Activated T-helper 2 cell treated with anti-CD3 and anti-CD28 coated beads, Interferon-gamma antibody, Interleukin-2, Interleukin-4, amounts not matched to agents 10 μg/mL and 5 μg/mL and 100 μg/mL, durations not matched to agents 14 hours and 24 hours and 36 hours (primary cell): ENCODE data around the gene ARHGAP22. TPM values are rescaled to one million over a fixed set of nuclear protein-coding genes. Genes with fewer than 3 reads are reported as not detected.

Experiments
- DNase-seq: peaks from one replicate; pipeline ENCODE4 v3.0.0; 2021; ENCODE audit warnings: low spot score
- H3K27ac Mint-ChIP-seq: one replicate; pipeline ENCODE4 v1.8.0; 2021; ENCODE audit warnings: mixed read lengths
- H3K27me3 Mint-ChIP-seq: one replicate; pipeline ENCODE4 v1.8.0; 2021; ENCODE audit warnings: low read depth, mixed read lengths
- H3K36me3 Mint-ChIP-seq: one replicate; pipeline ENCODE4 v1.8.0; 2021; ENCODE audit warnings: low read depth, mixed read lengths
- H3K4me1 Mint-ChIP-seq: one replicate; pipeline ENCODE4 v1.8.0; 2021; ENCODE audit warnings: low read depth, mixed read lengths
- H3K4me3 Mint-ChIP-seq: one replicate; pipeline ENCODE4 v1.8.0; 2021; ENCODE audit warnings: low read depth, mild to moderate bottlenecking, moderate library complexity, mixed read lengths
- H3K9me3 Mint-ChIP-seq: one replicate; pipeline ENCODE4 v1.8.0; 2021; ENCODE audit warnings: mixed read lengths
- intact Hi-C: fragments of 100-400 bp; cut with micrococcal nuclease; formaldehyde crosslinking; loops from one replicate; pipeline ENCODE4 v1.15.1; 2023
- total RNA-seq: library from RNA; stranded (reverse); gene quantifications from 2 replicates; pipeline ENCODE4 v1.2.3, GENCODE V29; 2022

Gene ARHGAP22
- total RNA-seq, 1 donor from 2014 or later, result 0.43 TPM

DNA sequence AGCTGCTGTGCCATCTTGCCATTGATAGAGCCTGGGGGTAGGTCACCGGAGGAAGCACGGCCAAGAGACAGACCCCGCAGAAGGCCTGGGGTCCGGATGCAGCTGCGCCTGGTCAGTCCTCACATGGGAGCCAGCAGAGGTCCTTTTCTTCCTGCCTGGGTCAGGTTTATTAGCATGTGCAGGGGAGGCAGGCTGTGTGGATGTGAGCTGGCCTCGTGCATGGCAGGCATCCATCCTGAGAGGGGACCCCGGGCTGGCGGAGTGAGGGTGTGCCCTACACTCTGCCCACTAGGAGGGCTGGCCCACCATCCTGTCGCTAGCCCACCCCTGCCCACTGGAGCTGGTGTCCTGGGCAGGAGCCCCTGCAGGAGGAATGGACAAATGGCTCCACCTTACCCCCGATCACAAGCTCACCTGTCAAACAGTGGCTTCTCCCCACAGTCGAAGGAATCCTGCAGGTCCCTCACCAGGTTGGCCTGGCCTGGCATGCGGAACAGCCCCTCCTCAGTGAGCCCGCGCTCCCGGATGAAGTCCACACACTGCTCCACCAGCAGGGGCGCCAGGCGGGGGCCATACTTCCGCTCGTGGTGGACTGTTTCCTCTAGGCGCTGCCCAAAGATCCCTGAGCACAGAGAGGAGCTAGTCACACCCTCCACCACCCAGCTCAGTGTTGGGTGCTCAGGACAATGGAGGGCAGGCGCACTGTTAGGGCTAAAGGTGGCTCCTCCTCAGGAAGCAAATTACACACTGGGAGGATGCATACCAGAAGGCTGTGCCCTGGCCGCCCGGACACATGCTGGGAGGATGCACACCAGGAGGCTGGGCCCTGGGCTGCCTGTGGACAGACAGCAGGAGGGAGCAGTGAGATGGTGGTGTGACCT lies 145.4 kb downstream of the ARHGAP22 start:
- H3K27me3 Mint-ChIP-seq, result no peaks in the 10 kb centered on the region
- no peak for DNase-seq
- H3K9me3 Mint-ChIP-seq, result no peaks in the 10 kb centered on the region
- no peak overlapping the region for H3K4me3 Mint-ChIP-seq
- H3K36me3 Mint-ChIP-seq, result no peaks in the 10 kb centered on the region
- no peak overlapping the region for H3K27ac Mint-ChIP-seq
- no peaks in the 10 kb centered on the region for H3K4me1 Mint-ChIP-seq
- intact Hi-C loops, result loop anchor here (2.0 kb wide), 1 partner anchor 17 kb away; no protein-coding TSS in a partner anchor

DNA sequence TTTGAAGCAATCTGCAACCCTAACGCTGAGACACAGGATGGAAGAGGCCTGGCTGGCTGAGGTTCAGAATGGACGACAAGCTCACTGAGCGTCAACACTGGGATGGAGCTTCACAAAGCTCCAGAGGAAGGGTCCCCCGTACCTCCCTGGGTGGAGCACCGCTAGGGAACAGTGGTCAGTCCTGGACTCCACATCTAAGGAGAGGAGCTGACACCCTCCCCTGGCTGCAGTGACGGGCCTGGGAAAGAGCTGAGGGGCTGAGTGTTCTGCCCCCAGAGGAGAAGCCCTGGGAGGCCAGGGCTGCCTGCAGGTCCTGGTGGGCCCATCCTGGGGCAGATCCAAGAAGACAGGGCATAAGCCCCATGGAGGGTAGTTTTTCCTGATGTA lies 146.2 kb downstream of the ARHGAP22 start:
- intact Hi-C loops, result no loop called here
- H3K27ac Mint-ChIP-seq, result no peak overlapping the region
- no peaks in the 10 kb centered on the region for H3K27me3 Mint-ChIP-seq
- no peaks in the 10 kb centered on the region for H3K36me3 Mint-ChIP-seq
- H3K4me3 Mint-ChIP-seq, result no peak overlapping the region
- no peak for DNase-seq
- H3K9me3 Mint-ChIP-seq, result no peaks in the 10 kb centered on the region
- H3K4me1 Mint-ChIP-seq, result no peaks in the 10 kb centered on the region

DNA sequence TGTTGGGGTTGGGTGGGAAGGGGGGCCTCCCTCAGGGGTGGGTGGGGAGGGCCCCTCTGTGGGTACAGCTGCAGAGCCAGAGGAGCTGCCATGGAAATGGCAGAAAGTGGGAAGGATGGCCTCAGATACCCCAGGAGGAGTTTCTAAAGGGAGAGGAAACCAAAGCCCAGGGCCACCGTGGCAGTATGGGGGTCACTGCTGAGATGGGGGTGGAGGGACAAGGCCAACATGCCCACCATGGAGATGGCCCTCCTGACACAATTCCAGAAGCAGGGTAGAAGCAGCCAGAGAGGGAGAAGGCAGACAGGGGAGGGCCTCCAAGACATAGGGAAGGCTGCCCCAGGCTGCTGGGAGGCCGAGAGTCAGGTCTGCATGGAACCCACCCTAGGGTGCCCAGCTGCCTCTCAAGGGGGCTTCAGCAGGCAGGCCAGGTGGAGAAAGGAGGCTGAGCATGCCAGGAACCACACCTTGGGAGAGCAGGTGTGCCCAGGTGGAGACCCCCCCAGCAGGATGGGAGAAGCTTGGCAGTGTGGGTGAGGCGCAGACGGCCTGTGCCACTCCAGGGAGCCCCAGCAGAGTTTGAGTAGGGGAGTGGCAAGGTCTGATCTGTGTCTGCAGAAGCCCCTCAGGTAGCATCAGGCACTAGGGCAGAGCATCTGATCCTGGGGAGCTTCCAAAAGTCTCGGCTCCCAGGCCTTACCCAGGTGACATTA lies 146.8 kb downstream of the ARHGAP22 start:
- no peaks in the 10 kb centered on the region for H3K4me1 Mint-ChIP-seq
- H3K27me3 Mint-ChIP-seq, result no peaks in the 10 kb centered on the region
- intact Hi-C loops, result no loop called here
- H3K4me3 Mint-ChIP-seq, result no peak overlapping the region
- H3K9me3 Mint-ChIP-seq, result no peaks in the 10 kb centered on the region
- H3K36me3 Mint-ChIP-seq, result no peaks in the 10 kb centered on the region
- no peak overlapping the region for H3K27ac Mint-ChIP-seq
- DNase-seq, result no peak

DNA sequence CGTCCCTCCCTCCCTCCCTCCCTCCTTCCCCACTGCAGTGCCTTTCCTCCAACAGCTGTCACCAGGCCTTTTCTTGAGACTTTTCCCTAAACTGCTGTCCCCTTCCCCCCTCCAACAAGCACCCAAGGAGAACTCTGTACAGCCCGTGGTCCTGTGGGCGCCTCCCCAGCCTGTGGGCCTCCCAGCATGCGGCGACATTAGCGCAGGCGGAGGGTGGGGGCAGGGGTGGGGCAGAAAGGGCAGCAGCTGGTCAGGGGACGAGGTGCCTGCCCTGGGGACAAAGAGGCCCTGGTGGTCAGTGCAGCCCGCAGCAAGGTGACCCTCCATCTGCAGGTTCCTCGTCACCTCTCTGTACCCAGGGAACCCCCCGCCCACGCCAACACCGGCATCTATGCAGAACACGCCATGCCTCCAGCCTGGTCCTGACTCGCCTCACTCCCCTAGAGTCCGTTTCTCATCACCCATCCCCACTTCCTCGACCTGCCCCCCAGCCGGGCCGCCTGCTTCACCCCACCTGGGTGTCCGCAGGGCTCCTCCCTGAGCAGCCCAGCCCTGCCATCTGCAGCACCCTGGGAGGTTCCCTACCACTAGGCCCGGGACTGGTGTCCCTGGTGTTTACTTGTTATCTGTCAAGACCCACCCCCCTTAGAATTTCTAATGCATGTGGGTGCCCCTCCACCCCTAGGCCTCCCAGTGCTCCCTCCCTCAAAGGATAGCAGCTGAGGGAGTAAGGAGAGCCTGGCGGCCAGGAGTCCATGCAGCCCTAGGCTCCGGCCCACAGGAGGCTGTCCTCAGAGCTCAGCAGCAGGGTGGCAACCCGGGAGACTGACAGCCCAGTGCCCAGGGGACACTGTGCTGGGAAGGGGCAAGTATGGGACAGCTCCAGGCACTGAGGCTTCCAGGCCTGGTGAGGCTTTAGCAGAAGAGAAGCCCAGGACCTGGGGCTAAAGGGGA lies 147.8 kb downstream of the ARHGAP22 start:
- no peaks in the 10 kb centered on the region for H3K27me3 Mint-ChIP-seq
- no peak for DNase-seq
- H3K27ac Mint-ChIP-seq, result no peak overlapping the region
- intact Hi-C loops, result no loop called here
- no peaks in the 10 kb centered on the region for H3K36me3 Mint-ChIP-seq
- no peak overlapping the region for H3K4me3 Mint-ChIP-seq
- H3K9me3 Mint-ChIP-seq, result no peaks in the 10 kb centered on the region
- no peaks in the 10 kb centered on the region for H3K4me1 Mint-ChIP-seq

DNA sequence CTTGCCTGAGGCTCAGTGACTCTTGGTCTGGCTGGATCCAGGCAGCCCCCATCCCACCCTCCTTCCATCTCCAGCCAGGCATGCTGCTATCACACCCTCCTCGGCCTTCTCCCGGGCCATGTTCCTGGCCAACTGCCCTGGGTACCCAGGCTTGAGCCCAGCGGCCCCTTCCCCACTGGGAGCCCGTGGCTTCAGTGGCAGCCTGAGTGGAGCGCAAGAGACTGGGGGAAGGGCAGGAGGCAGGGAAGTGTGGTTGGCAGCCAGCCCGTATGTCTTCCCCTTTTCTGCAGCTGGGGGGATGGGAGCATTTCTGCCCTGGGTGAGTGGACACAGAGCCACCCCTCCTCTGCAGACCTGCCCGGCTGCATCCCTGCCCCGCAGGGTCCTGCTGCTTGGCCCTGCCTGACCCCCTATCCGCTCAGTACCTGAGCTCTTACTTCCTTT lies 148.5 kb downstream of the ARHGAP22 start:
- intact Hi-C loops, result no loop called here
- no peak for DNase-seq
- H3K4me1 Mint-ChIP-seq, result no peaks in the 10 kb centered on the region
- no peaks in the 10 kb centered on the region for H3K27me3 Mint-ChIP-seq
- no peak overlapping the region for H3K4me3 Mint-ChIP-seq
- H3K9me3 Mint-ChIP-seq, result no peaks in the 10 kb centered on the region
- no peak overlapping the region for H3K27ac Mint-ChIP-seq
- H3K36me3 Mint-ChIP-seq, result no peaks in the 10 kb centered on the region

DNA sequence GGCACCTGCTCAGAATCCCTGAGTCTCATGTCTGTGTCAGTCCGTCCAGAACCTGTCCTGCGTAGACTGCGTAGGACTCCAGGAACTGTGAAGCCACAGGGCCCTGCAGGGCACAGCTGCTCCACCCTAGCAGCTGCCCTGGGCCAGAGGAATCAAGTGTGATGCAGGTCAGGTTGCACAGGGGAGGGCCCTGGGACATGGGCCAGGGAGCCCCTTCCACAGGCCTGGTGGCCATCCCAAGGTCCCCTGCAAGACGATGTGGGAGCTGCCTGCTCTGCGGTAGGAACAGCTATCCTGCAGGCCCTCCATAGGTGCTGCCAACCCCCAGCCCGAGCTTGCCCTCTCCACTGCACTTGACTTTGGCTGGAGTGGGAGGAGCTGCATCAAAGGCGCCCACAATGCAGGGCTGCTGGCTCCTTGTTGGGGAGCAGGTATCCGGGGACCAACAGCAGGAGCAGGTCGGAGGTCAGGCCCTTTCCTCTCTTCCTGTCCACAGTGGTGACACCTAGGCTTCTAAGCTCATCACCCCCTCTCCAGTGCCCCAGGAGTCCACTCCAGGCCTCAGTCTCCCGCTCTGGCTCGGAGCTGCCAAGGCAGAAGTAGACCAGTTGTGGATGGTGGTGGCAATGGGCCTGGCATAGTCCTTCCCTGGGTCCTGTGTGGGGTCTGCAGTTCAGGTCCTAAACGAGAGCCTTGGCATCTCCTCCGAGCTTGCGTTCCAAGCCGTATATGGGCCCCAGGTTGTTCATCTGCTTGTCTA lies 149.3 kb downstream of the ARHGAP22 start:
- Mint-ChIP-seq H3K27me3 (no peaks in the 10 kb centered on the region), H3K9me3 (no peaks in the 10 kb centered on the region), H3K36me3 (no peaks in the 10 kb centered on the region), H3K4me1 (no peaks in the 10 kb centered on the region), H3K27ac (no peak overlapping the region), H3K4me3 (no peak overlapping the region)
- no peak for DNase-seq
- intact Hi-C loops, result no loop called here

DNA sequence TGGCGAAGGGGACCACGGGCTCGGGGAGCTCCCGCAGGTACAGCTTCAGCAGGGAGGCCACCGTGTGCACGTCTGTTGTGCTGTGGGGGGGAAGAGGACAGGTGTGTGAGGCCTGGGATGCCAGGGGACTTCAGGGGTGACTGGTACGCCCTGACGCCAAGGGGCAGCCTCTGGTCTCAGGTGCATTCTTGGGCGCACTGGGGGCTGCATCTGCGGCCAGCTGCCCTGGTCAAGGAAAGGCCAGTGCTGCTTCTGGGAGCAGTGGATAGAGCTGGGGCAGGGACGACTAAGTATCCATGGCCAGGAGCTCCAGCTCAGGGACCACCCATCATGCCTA lies 149.8 kb downstream of the ARHGAP22 start:
- intact Hi-C loops, result no loop called here
- H3K9me3 Mint-ChIP-seq, result no peaks in the 10 kb centered on the region
- no peak for DNase-seq
- H3K36me3 Mint-ChIP-seq, result no peaks in the 10 kb centered on the region
- H3K4me3 Mint-ChIP-seq, result no peak overlapping the region
- no peaks in the 10 kb centered on the region for H3K27me3 Mint-ChIP-seq
- H3K4me1 Mint-ChIP-seq, result no peaks in the 10 kb centered on the region
- H3K27ac Mint-ChIP-seq, result no peak overlapping the region

DNA sequence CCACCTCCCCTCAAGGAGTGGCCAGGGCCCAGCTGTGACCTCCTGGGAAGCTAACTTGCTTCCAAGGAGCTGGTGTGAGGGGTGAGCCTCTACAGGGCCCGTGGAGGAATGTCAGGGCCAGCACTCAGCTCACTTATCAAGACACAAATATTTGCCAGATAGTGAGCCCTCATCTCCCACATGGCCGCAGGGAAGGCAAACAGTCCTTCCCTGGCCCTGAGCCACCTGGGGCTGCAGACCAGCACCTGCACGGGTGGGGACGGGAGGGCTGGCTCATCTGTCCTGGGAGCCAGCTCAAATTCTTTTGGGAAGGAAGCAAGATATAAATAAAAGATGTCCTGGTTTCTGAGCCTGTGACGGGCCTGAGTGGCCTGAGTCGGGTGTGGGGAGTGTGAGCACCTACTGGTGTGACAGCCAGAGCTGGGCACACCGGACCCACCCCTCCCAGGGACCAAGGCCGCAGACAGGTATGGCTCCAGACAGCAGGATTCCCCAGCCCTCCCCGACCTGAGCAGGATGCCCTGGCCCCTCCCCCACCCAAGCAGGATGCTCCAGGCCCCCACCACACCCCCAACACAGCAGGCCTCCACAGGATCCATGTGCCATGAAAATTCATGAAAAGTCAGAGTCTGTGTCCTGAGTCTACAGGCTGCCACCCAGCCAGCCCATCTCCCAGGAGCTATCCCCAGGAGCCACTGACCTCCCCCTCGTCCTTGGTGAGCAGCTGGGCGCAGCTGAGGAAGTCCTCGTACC lies 150.4 kb downstream of the ARHGAP22 start:
- Mint-ChIP-seq H3K4me1 (no peaks in the 10 kb centered on the region), H3K4me3 (no peak overlapping the region), H3K27ac (no peak overlapping the region), H3K27me3 (no peaks in the 10 kb centered on the region), H3K36me3 (no peaks in the 10 kb centered on the region), H3K9me3 (no peaks in the 10 kb centered on the region)
- intact Hi-C loops, result no loop called here
- no peak for DNase-seq

DNA sequence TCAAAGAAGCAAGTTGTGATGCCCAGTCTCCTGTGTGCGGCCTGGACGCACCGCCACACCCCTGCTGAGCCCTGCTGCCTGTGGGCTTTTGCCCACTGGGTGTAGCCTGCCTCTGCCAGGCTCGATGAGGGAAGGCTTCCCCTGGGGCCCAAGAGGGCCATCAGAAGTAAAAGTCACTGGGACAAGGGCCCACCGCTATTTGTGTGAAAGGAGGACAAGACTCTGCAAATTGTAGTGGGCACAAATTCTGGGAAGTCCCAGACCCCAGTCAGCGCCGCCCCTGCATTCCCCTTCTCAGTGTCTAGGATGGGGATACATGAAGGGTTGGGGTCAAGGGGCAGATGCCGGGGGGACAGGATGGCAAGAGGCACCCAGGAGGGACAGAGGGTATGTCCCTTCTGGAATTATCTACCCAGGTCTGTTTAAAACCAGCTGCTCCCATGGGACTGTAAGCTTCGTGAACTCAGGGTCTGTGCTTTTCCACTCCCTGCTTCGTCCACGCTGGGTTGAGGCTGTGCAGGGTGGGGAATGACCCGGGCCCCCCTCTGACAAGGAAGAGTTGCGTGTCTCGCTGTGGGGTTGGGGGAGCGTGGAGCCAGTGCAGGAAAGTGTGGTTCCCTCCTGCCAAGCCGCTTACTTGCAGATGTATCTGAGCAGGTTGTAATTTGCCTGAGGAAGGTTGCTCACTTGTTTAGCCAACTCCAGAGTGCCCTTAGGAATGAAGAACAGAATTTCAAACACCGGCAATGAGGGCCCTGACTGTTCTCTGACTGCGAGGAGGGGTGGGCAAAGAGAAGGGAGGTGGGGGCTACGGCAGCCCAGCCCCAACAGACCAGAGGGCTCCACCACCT lies 151.2 kb downstream of the ARHGAP22 start:
- no peak overlapping the region for H3K4me3 Mint-ChIP-seq
- H3K27me3 Mint-ChIP-seq, result no peaks in the 10 kb centered on the region
- no peaks in the 10 kb centered on the region for H3K9me3 Mint-ChIP-seq
- H3K36me3 Mint-ChIP-seq, result no peaks in the 10 kb centered on the region
- H3K4me1 Mint-ChIP-seq, result no peaks in the 10 kb centered on the region
- no peak overlapping the region for H3K27ac Mint-ChIP-seq
- DNase-seq, result peak; percentile 5
- intact Hi-C loops, result no loop called here

DNA sequence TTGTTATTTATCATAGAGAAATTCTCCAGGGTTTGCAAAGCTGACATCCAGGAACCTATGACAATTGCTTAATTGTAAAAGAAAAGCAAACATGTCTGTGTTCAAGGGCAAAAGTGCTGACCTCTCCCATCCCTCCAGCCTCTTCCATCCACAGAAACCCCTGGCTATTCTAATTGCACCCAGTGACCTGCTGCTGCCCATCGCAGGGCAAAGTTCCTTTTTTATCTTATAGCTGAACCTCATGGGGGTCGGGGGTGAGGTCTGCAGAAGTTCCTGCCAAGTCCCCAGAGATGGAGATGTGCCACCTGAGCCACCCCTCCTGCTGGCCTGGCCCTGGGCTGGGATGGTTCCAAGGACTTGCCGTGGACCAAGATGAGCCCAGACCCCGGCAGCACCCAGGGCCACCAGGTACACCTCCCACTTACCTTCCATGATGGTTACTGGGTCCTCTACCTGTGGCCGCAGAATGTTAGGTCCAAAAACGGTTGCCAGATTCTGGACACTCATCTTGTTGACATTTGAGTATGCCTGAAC lies 151.9 kb downstream of the ARHGAP22 start:
- Mint-ChIP-seq H3K36me3 (no peaks in the 10 kb centered on the region), H3K27me3 (no peaks in the 10 kb centered on the region)

More for the DNA sequence above, 151.9 kb downstream of the ARHGAP22 start:
- Mint-ChIP-seq H3K4me1 (no peaks in the 10 kb centered on the region), H3K27ac (no peak overlapping the region), H3K9me3 (no peaks in the 10 kb centered on the region), H3K4me3 (no peak overlapping the region)
- peak; percentile 2 for DNase-seq
- intact Hi-C loops, result no loop called here
